ENCODE data around the gene IL1R2. TPM values are rescaled to one million over a fixed set of nuclear protein-coding genes. Genes with fewer than 3 reads are reported as not detected.

The IL1R2 gene
- total RNA-seq, 4 donors from 2014 or later, result 55.3 to 103 (median 80.7) TPM

GRCh38 chr2:102015399-102015798, 23.6 kb downstream of the IL1R2 start:
- no peak for DNase-seq (ENCODE audit: low spot score in 2 of 2)
- Histone ChIP-seq H3K9me3 (no peaks in the 10 kb centered on the region), H3K4me1 (peaks cover 9% of the 10 kb centered on the region), H3K27ac (no peak overlapping the region), H3K36me3 (no peaks in the 10 kb centered on the region), H3K4me3 (no peak overlapping the region), H3K27me3 (no peaks in the 10 kb centered on the region)
- 90% methylated on average over 5 of the region's 5 CpGs for WGBS
- TF ChIP-seq, protein P1, sequence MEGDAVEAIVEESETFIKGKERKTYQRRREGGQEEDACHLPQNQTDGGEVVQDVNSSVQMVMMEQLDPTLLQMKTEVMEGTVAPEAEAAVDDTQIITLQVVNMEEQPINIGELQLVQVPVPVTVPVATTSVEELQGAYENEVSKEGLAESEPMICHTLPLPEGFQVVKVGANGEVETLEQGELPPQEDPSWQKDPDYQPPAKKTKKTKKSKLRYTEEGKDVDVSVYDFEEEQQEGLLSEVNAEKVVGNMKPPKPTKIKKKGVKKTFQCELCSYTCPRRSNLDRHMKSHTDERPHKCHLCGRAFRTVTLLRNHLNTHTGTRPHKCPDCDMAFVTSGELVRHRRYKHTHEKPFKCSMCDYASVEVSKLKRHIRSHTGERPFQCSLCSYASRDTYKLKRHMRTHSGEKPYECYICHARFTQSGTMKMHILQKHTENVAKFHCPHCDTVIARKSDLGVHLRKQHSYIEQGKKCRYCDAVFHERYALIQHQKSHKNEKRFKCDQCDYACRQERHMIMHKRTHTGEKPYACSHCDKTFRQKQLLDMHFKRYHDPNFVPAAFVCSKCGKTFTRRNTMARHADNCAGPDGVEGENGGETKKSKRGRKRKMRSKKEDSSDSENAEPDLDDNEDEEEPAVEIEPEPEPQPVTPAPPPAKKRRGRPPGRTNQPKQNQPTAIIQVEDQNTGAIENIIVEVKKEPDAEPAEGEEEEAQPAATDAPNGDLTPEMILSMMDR (IDR thresholded peaks at IDR 0.05), result no peak
- TF ChIP-seq EP300 (IDR thresholded peaks at IDR 0.05) (no peak), POLR2A (IDR thresholded peaks at IDR 0.05) (no peak), POLR2AphosphoS5 (IDR thresholded peaks at IDR 0.05) (no peak)

DNA sequence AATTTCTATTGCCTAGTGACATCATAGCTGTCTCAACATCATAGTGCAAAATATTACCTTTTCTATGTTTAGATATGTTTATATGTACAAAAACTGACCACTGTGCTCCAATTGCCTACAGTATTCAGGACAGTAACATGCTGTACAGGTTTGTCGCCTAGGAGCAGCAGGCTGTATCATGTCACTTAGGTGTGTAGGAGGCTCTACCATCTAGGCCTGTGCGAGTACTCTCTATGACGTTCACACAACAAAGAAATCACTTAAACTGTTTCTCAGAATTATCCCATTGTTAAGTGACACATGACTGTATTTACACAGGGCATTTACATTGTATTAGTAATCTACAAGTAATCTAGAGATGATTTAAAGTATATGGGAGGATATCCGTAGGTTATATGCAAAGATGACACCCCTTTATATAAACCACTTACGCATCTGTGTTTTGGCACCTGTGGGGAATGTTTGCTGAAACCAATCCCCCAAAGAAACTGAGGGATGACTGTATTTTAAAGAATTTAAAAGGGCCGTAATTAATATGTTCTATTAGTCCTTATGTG, 24.7 kb downstream of the IL1R2 start:
- Histone ChIP-seq H3K4me3 (no peak overlapping the region), H3K4me1 (peaks cover 10% of the 10 kb centered on the region), H3K36me3 (no peaks in the 10 kb centered on the region), H3K27ac (no peak overlapping the region), H3K9me3 (no peaks in the 10 kb centered on the region), H3K27me3 (no peaks in the 10 kb centered on the region)
- TF ChIP-seq POLR2AphosphoS5 (IDR thresholded peaks at IDR 0.05) (no peak), POLR2A (IDR thresholded peaks at IDR 0.05) (no peak), EP300 (IDR thresholded peaks at IDR 0.05) (no peak)
- TF ChIP-seq, protein P1 (IDR thresholded peaks at IDR 0.05), result no peak
- no peak for DNase-seq (ENCODE audit: low spot score in 2 of 2)
- WGBS, result 74% methylated on average over 6 of the region's 6 CpGs

- Histone ChIP-seq H3K4me3 (no peak overlapping the region), H3K9me3 (no peaks in the 10 kb centered on the region), H3K27me3 (no peaks in the 10 kb centered on the region), H3K4me1 (peaks cover 10% of the 10 kb centered on the region), H3K36me3 (no peaks in the 10 kb centered on the region), H3K27ac (no peak overlapping the region)
- no peak for DNase-seq (ENCODE audit: low spot score in 2 of 2)
- TF ChIP-seq, protein P1 (IDR thresholded peaks at IDR 0.05), result no peak
- TF ChIP-seq POLR2AphosphoS5 (IDR thresholded peaks at IDR 0.05), result no peak
- no peak for TF ChIP-seq POLR2A (IDR thresholded peaks at IDR 0.05)
- no peak for TF ChIP-seq EP300 (IDR thresholded peaks at IDR 0.05)
- 87% methylated on average over 8 of the region's 8 CpGs for WGBS
These were observed 27.2 kb downstream of the IL1R2 start for GRCh38 chr2:102018823-102019445.

GRCh38 chr2:102020596-102021170, 28.9 kb downstream of the IL1R2 start:
- 26% methylated on average over 18 of the region's 18 CpGs for WGBS
- TF ChIP-seq POLR2A (IDR thresholded peaks at IDR 0.05) (no peak), EP300 (IDR thresholded peaks at IDR 0.05) (no peak), POLR2AphosphoS5 (IDR thresholded peaks at IDR 0.05) (peak in 1 of 3 donors; percentile 71)
- TF ChIP-seq, protein P1 (IDR thresholded peaks at IDR 0.05), result peak; percentile 96 to 99
- no peak overlapping the region for H3K4me3 ChIP-seq
- no peaks in the 10 kb centered on the region for H3K27me3 ChIP-seq
- no peaks in the 10 kb centered on the region for H3K9me3 ChIP-seq
- H3K4me1 ChIP-seq, result peaks cover 28% of the 10 kb centered on the region
- no peaks in the 10 kb centered on the region for H3K36me3 ChIP-seq
- H3K27ac ChIP-seq, result no peak overlapping the region
- DNase-seq (ENCODE audit: low spot score in 2 of 2), result peak; percentile 93 to 94

DNA sequence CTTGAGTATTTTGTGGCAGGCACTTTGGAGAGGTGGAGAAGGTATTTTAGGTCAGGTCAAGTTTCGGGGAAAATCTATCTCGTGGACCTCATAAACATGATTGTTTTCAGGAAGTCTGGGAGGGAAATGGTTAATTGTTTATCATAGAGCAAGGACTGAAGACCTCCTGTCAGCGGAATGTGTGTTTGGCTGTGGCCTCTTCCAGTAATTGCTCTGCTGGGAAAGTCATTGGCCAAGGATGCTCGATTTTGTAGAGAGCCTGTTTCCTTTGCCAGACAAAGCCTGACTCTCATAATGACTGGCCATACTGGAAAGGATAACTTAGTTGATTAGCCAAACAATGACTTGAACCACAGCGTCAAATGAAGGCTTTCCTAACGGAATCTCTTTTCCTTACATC, 30.0 kb downstream of the IL1R2 start:
- peaks cover 39% of the 10 kb centered on the region for H3K4me1 ChIP-seq
- peak overlapping the region; percentile 6 for H3K27ac ChIP-seq
- H3K36me3 ChIP-seq, result no peaks in the 10 kb centered on the region
- TF ChIP-seq EP300 (IDR thresholded peaks at IDR 0.05) (no peak), POLR2A (IDR thresholded peaks at IDR 0.05) (no peak), POLR2AphosphoS5 (IDR thresholded peaks at IDR 0.05) (no peak)
- TF ChIP-seq, protein P1 (IDR thresholded peaks at IDR 0.05), result no peak
- H3K27me3 ChIP-seq, result no peaks in the 10 kb centered on the region
- DNase-seq (ENCODE audit: low spot score in 2 of 2), result no peak
- WGBS, result 52% methylated on average over 6 of the region's 6 CpGs
- H3K9me3 ChIP-seq, result no peaks in the 10 kb centered on the region
- no peak overlapping the region for H3K4me3 ChIP-seq

Data from suprapubic skin (tissue), 4 donors.